Stomach (tissue), 4 donors: ENCODE measurements around the gene SH3RF3.

Experiments used
- CTCF ChIP-seq, 7 experiments: fragments of 450-650 bp in 4 of 7; fragments of 200-600 bp in 3 of 7; sonication (generic) in 3 of 7; IDR thresholded peaks; one replicate each; pipeline ENCODE4 v1.5.1; 2016 to 2019; ENCODE audit warnings: antibody characterized with exemption in 7 of 7, control low read depth in 2 of 7, mild to moderate bottlenecking in 1 of 7
- POLR2A ChIP-seq, 4 donors: fragments of 450-650 bp; IDR thresholded peaks; one replicate each; pipeline ENCODE4 v1.6.1; 2016; ENCODE audit warnings: antibody characterized with exemption in 4 of 4, control low read depth in 2 of 4, mild to moderate bottlenecking in 1 of 4, moderate library complexity in 1 of 4
- POLR2AphosphoS5 ChIP-seq, 3 donors: sonication (generic); formaldehyde crosslinking; IDR thresholded peaks; one replicate each; pipeline ENCODE4 v1.6.1; 2016; ENCODE audit warnings: antibody characterized with exemption in 3 of 3

GRCh38 chr2:109321570-109321969 is 192.6 kb downstream of the SH3RF3 start:
- no peak for TF ChIP-seq POLR2AphosphoS5 (IDR thresholded peaks at IDR 0.05)
- TF ChIP-seq CTCF (IDR thresholded peaks at IDR 0.05) = no peak
- no peak for TF ChIP-seq POLR2A (IDR thresholded peaks at IDR 0.05)
